ENCODE data around the gene TULP4. TPM values are rescaled to one million over a fixed set of nuclear protein-coding genes. Genes with fewer than 3 reads are reported as not detected.

The TULP4 gene
- total and polyA plus RNA-seq, 2 donors (not counting 1 experiment from before 2014, with no cell fraction given): 16.8 to 88.2 TPM

DNA sequence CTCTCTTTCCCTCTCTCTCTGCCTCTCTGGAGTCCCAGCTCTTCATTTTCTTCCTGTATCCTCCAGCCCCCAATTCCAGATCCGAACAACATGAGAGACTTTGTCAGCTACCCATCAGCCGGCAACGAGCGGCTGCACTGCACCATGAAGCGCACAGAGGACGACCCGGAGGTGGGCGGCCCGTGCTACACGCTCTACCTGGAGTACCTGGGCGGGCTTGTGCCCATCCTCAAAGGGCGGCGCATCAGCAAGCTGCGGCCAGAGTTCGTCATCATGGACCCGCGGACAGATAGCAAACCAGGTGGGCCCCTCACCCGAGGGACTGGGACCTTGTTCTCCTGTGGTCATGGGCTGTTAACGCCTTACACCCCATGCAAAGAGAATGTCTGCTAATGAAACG, 168.7 kb downstream of the TULP4 start:
- no peaks in the 10 kb centered on the region for H4K20me1 ChIP-seq (ENCODE audit: control insufficient read depth, extremely low read depth, insufficient read depth, low read length)
- H3K36me3 ChIP-seq (ENCODE audit: control insufficient read depth, insufficient read depth, low read length): peaks cover 3% of the 10 kb centered on the region
- no peaks in the 10 kb centered on the region for H3K79me2 ChIP-seq (ENCODE audit: control insufficient read depth, insufficient read depth, low read length)
- no peak overlapping the region for H3K9ac ChIP-seq (ENCODE audit: insufficient read depth, low read length)
- peaks cover 7% of the 10 kb centered on the region for H3K4me1 ChIP-seq (ENCODE audit: control insufficient read depth, extremely low read depth, insufficient read depth, low read length)
- no peak overlapping the region for H3K27ac ChIP-seq (ENCODE audit: insufficient read depth, low read length)
- no peak overlapping the region for H3K4me2 ChIP-seq (ENCODE audit: extremely low read depth, insufficient read depth, low read length)
- no peaks in the 10 kb centered on the region for H3K9me3 ChIP-seq (ENCODE audit: control insufficient read depth, insufficient read depth, low read depth, low read length)
- no peak for TF ChIP-seq EZH2 (IDR thresholded peaks at IDR 0.05; ENCODE audit: low read length, missing control alignments)
- TF ChIP-seq, protein P1, sequence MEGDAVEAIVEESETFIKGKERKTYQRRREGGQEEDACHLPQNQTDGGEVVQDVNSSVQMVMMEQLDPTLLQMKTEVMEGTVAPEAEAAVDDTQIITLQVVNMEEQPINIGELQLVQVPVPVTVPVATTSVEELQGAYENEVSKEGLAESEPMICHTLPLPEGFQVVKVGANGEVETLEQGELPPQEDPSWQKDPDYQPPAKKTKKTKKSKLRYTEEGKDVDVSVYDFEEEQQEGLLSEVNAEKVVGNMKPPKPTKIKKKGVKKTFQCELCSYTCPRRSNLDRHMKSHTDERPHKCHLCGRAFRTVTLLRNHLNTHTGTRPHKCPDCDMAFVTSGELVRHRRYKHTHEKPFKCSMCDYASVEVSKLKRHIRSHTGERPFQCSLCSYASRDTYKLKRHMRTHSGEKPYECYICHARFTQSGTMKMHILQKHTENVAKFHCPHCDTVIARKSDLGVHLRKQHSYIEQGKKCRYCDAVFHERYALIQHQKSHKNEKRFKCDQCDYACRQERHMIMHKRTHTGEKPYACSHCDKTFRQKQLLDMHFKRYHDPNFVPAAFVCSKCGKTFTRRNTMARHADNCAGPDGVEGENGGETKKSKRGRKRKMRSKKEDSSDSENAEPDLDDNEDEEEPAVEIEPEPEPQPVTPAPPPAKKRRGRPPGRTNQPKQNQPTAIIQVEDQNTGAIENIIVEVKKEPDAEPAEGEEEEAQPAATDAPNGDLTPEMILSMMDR (conservative IDR thresholded peaks at IDR 0.05 in 1 of 2, IDR thresholded peaks at IDR 0.05 in 1 of 2; ENCODE audit: low read depth in 1 of 2, low read length in 2 of 2): no peak
- no peaks in the 10 kb centered on the region for H3K27me3 ChIP-seq (ENCODE audit: control insufficient read depth, insufficient read depth, low read length)
- DNase-seq (ENCODE audit: low read depth in 2 of 2): no peak
- H3K4me3 ChIP-seq (replicated peaks in 1 of 4; ENCODE audit: control extremely low read depth in 1 of 4, insufficient read depth in 1 of 4, low read depth in 3 of 4, low read length in 4 of 4): no peak overlapping the region
- H2AFZ ChIP-seq (ENCODE audit: low read length): no peak overlapping the region

DNA sequence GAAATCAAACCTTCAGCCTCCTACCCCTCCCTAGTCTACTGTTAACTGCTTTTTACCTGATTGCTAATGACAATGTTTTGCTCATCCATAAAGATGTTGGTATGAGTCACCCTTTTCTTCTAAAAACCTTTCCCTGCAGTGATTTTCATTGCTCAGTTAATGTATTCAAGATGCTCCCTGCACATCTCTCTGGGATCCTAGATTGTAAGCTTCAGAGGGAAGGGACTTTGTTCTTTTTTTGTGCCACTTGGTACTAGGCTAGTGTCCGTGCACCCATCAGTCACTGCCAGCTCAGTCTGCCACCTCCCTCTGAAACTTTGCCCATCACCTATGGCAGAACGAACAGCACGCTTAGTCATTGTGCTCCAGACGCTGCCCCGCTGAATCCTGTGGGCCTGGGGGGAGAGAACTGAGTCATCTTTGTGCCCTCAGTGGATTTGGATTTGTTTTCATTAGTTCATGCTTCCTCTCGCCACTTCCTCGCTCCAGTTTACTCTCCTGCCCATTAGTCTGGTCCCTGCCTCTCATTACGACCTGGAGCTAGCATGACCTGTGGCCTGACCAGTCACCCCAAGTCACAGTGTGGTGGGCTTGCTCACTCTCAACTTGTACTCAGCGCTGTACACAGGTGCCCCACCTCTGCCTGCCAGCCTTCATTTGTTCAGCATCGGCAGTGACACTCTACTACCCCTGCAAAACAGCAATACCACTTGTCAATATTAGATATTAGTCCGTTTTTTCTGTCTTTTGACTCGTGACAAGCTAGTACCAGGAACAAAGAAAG, 169.6 kb downstream of the TULP4 start:
- peaks cover 7% of the 10 kb centered on the region for H3K4me1 ChIP-seq (ENCODE audit: control insufficient read depth, extremely low read depth, insufficient read depth, low read length)
- peak overlapping the region; percentile 5 for H3K27ac ChIP-seq (ENCODE audit: insufficient read depth, low read length)
- H3K9me3 ChIP-seq (ENCODE audit: control insufficient read depth, insufficient read depth, low read depth, low read length): no peaks in the 10 kb centered on the region
- no peaks in the 10 kb centered on the region for H3K79me2 ChIP-seq (ENCODE audit: control insufficient read depth, insufficient read depth, low read length)
- H4K20me1 ChIP-seq (ENCODE audit: control insufficient read depth, extremely low read depth, insufficient read depth, low read length): no peaks in the 10 kb centered on the region
- TF ChIP-seq, protein P1 (conservative IDR thresholded peaks at IDR 0.05 in 1 of 2, IDR thresholded peaks at IDR 0.05 in 1 of 2; ENCODE audit: low read depth in 1 of 2, low read length in 2 of 2): no peak
- no peak for TF ChIP-seq EZH2 (IDR thresholded peaks at IDR 0.05; ENCODE audit: low read length, missing control alignments)
- no peak overlapping the region for H3K4me3 ChIP-seq (replicated peaks in 1 of 4; ENCODE audit: control extremely low read depth in 1 of 4, insufficient read depth in 1 of 4, low read depth in 3 of 4, low read length in 4 of 4)
- H3K9ac ChIP-seq (ENCODE audit: insufficient read depth, low read length): no peak overlapping the region
- H3K4me2 ChIP-seq (ENCODE audit: extremely low read depth, insufficient read depth, low read length): no peak overlapping the region
- peak; percentile 68 to 85 for DNase-seq (ENCODE audit: low read depth in 2 of 2)
- no peak overlapping the region for H2AFZ ChIP-seq (ENCODE audit: low read length)
- peaks cover 3% of the 10 kb centered on the region for H3K36me3 ChIP-seq (ENCODE audit: control insufficient read depth, insufficient read depth, low read length)
- H3K27me3 ChIP-seq (ENCODE audit: control insufficient read depth, insufficient read depth, low read length): no peaks in the 10 kb centered on the region

DNA sequence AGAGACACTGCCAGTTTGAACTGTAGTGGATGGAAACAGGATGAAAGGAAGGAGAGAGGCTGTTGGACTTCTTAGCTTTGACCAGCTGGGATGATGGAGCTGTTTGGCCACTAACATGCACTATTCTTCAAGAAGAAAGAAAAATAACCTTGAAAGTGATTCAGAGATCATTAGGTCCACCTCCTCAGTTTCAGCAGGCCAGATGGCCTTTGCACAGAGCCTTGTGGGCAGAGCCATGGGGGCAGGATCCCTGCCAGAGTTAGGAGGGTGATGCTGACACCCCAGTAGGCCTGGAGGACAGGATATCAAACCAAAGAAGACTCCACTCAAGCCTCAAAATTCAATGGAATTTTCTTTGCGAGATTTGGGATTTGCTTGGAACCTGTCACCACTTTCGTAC, 173.2 kb downstream of the TULP4 start:
- Histone ChIP-seq H3K9ac (ENCODE audit: insufficient read depth, low read length) (no peak overlapping the region), H2AFZ (ENCODE audit: low read length) (no peak overlapping the region), H3K4me3 (replicated peaks in 1 of 4; ENCODE audit: control extremely low read depth in 1 of 4, insufficient read depth in 1 of 4, low read depth in 3 of 4, low read length in 4 of 4) (no peak overlapping the region), H3K4me1 (ENCODE audit: control insufficient read depth, extremely low read depth, insufficient read depth, low read length) (peaks cover 16% of the 10 kb centered on the region), H3K4me2 (ENCODE audit: extremely low read depth, insufficient read depth, low read length) (no peak overlapping the region), H4K20me1 (ENCODE audit: control insufficient read depth, extremely low read depth, insufficient read depth, low read length) (no peaks in the 10 kb centered on the region), H3K9me3 (ENCODE audit: control insufficient read depth, insufficient read depth, low read depth, low read length) (no peaks in the 10 kb centered on the region), H3K27me3 (ENCODE audit: control insufficient read depth, insufficient read depth, low read length) (no peaks in the 10 kb centered on the region), H3K36me3 (ENCODE audit: control insufficient read depth, insufficient read depth, low read length) (peaks cover 3% of the 10 kb centered on the region), H3K27ac (ENCODE audit: insufficient read depth, low read length) (no peak overlapping the region), H3K79me2 (ENCODE audit: control insufficient read depth, insufficient read depth, low read length) (no peaks in the 10 kb centered on the region)
- no peak for TF ChIP-seq EZH2 (IDR thresholded peaks at IDR 0.05; ENCODE audit: low read length, missing control alignments)
- TF ChIP-seq, protein P1 (conservative IDR thresholded peaks at IDR 0.05 in 1 of 2, IDR thresholded peaks at IDR 0.05 in 1 of 2; ENCODE audit: low read depth in 1 of 2, low read length in 2 of 2): no peak
- peak; percentile 18 to 37 for DNase-seq (ENCODE audit: low read depth in 2 of 2)

All from fibroblast of lung (primary cell).